HPDE6-E6E7 (cell line): Measurements from ENCODE around the gene XRCC1.
"Not testable (repeated sequence)": the region's sequence is repeated elsewhere in the genome, so short reads cannot be mapped to it uniquely, and the experiment has no call there.

Experiments
- DNase-seq: peaks from one replicate; pipeline ENCODE4 v3.0.0; 2011; ENCODE audit warnings: missing footprints; ENCODE audit errors: extremely low spot score

XRCC1 gene

DNA sequence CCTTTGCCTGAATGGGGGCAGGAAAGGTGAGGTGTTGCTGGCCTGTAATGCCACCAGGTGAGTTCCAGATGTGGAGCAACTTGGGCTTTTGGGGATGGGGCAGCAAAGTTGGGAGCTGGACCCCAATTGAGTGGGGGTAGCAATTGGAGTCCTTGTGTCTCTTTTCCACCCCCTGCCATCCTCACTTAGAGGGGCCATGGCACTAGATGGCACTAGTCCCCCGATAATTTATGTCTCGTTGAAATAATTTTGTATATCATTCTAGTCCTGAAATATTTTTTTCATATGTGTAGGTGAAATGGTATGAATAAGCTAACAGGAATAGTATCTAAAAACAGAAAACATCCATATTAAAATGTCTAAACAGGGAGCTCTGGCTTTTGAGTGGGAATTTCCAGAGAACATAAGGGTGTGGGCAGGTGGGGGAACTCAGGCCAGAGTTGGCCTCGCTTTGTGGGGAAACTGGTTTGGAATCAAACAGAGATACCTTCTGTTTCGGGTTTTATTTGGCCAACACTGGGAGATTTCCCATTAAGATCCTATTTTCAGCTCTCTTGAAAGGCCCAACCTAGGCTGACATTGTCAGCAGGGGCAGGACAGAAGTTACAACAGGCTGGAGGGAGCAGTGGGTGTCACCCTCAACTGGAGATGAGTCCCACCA is 24.4 kb upstream of the XRCC1 start:
- DNase-seq = no peak

DNA sequence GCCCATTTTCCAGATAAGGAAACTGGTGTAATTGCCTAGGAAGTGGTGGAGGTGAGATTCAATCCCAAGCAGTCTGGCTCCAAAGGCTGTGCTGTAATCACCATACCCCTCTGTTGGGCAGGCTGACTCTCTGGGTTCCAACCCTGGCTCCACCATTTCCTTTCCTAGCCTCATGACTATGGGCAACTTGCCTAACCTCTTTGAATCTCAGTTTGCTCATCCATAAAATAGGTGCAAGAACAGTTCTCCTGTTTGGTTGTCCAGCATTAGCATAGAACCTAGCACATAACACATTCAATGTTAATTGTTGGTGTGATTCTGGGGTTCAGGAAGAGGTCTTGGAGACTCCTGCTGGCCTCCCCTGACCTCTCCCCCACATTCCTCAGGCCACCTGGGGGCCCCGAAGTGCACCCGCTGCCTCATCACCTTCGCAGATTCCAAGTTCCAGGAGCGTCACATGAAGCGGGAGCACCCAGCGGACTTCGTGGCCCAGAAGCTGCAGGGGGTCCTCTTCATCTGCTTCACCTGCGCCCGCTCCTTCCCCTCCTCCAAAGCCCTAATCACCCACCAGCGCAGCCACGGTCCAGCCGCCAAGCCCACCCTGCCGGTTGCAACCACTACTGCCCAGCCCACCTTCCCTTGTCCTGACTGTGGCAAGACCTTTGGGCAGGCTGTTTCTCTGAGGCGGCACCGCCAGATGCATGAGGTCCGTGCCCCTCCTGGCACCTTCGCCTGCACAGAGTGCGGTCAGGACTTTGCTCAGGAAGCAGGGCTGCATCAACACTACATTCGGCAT is 23.3 kb upstream of the XRCC1 start:
- DNase-seq = no peak

DNA sequence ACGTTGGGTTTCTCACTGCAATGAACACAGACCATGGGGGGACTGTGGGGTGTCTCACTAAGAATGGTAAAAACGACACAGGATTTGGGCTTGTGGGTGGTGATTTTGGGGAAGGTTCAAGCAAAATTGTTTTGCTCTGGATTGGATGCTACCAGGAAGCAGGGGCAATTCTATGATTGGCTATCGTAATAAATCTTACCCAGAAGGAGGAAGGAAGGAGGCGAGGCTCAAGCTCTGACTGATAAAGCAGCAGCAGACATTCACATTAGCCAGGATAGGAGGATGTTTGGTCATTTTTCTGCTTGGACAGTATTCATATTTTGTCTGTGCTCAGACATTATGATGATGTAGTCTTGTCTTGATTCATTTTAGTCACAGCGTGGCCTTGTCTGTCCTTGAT is 22.5 kb upstream of the XRCC1 start:
- DNase-seq = no peak

DNA sequence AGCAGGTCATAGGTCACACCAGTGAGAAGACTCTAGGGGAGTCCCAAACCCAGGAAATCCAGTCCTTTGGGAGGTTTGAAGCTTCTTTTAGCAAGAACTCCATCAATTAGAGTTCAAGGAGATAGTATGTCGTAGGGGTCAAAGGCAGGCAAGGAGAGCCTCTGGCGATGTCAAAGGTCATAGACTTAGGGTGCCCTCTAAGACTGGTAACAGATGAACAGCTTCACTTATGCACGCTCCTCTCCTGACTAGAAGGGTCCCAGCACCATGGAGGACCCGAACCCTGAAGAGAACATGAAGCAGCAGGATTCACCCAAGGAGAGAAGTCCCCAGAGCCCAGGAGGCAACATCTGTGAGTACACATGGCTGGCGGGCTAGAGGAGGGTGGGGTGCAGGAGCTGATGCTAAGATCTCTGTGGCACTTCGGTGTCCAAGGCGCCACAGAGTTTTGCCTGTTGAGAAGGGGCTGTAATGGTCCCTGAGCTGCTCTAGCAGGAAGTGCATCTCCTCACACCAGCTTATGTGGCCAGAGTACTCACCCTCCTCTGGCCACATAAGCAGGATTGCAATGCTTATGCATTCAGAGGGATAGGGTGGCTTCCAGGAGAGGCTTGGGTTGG is 21.6 kb upstream of the XRCC1 start:
- DNase-seq = no peak

DNA sequence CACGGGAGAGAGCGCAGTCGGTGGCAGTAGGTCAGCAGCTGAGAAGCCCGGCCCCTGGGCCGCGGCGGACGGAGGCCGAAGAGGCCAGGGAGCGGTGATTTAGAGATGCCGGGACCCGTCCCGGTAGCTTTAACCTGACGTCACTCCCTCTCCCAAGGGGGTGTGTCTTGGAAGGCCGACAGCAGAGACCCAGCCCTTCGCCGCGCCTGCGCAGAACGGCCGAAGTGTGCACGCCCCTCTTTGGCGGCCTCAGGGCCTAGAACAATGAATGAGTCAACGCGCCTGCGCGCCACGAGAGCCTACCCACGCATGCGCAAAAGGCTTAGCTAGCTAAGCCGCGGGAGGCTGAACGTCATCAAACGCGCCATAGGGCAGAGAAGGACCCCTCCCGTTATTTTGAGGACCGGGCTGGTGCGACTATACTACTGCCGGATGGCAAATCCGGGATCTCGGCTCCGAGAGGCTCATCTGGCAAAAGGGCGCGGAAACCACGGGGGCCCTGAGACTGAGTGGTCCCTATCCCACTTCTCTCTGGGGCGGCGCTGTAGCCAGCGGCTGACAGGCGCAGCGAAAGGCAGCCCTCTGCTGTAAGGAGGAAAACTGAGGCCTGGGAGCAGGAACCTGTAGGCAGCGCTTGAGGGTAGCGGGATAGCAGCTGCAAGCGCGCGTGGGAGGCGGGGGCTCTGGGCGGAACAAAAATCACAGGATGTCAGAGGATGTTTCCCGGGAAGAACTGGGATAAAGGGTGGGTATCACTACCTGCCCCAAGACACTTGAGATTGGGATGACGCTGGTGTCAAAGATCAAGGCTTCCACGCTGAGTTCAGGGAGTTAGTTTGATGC is 20.9 kb upstream of the XRCC1 start, which contains the start of the genes IRGQ and ZNF576:
Gene IRGQ (minus strand): TSS at position 136 of the 843 bp plus-strand sequence. CDS start 796 bp downstream, outside the sequence.
Gene ZNF576 (plus strand): TSS at position 597 of the 843 bp plus-strand sequence. CDS start 514 bp downstream, outside the sequence.
- DNase-seq = peak; percentile 98

DNA sequence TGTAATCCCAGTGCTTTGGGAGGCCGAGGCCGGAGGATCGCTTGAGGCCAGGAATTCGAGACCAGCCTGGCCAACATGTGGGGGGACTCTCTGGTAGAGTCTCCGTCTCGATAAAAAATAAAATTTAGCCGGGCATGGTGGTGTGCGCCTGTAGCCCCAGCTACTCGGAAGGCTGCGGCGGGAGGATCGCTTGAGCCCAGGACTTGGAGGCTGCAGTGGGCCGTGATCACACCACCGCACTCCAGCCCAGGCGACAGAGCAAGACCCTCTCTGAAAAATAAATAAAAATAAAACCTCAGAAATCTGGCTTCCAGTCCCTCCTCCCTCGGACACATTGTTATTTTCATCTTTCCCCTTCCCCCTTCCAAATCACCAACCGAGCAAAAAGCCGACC is 20.3 kb upstream of the XRCC1 start:
- DNase-seq = no peak

DNA sequence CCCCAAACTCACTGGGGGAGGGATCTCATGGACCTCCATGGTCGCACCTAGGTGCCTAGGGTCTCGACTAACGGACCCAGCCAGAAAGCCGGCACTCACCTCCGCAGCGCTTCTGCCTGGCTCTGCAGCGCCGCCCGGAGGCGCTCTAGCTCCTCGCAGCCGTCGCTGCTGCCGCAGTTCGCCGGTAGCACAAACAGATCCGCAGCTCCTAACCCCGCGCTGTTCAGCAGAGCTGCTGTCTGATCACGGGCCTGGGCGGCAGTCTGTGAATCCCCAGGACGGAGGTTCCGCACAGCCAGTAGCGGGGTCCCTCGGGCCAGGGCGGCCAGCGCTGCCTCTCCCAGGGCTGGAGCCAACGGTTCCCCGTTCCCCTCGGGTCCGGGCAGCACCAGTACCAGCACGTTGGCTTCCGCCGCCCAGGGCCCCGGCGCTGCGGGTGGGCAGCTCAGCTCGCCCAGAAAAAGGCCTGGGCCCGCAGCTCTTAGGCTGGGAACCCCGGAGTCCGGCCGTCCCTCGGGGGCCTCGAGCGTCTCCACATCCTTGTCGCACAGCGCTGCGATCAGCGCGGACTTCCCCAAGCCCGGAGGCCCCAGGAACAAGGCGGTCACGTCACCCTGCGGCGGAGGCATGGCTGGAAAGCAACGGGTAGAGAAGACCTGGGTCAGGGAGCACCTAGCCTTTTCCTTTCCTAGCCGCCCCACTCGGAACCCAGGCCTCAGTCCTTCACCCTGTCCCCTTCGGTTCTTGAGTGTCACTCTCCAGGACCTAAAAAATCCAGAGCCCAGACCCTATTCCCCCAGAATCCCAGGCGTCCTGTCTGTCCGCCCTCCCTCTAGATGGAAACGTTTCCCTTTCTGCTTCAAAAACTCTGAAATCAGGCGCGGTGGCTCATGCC is 19.6 kb upstream of the XRCC1 start:
- peak; percentile 54 for DNase-seq

DNA sequence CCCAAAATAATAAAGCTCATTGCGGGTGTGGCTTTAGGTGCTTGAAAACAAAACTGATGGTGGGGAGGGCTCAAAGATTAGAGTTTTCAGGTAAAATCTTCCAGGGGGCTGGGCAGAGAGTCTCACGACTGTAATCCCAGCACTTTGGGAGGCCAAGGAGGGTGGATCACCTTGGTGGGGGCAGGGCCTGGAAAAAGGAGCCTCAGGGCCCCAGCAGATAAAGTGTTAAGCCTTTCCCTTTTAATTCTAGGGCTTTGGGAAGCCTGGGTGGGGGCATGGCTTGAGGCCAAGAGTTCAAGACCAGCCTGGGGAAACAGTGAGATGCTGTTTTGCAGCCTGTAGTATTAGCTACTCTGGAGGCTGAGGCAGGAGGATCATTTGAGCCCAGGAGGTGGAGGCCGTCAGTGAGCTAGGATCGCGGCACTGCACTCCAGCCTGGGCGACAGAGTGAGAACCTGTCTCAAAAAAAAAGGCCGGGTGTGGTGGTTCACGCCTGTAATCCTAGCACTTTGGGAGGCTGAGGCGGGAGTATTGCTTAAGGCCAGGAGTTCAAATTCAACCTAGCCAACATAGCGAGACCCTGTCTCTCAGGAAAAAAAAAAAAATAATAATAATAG is 18.9 kb upstream of the XRCC1 start:
- DNase-seq = no peak

DNA sequence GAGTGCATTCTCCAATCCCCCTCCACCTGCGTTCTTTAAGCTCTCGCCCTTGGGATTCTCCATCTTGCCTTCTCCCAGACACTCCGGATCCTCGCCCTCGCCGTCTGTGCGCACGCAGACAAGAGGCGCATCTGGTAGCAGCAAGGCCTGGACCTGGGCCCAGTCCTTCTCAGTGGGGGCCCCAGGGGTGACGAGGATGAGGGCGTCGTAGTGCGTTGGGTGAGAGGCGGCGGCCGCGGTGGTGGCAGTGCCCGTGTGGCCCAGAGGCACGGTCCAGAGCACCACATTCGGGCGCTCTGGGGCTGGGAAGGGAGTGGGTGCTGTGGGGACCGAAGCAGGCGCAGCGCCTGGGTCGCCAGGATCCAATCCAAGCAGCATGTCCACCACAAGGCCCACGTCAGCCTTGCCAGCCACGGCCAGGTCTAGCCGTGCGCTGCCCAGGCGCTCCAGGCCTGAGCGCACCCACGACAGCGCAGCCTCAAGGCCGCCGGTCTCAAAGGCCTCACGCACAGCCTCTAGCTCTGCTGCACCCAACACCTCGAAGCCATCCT is 17.5 kb upstream of the XRCC1 start:
- DNase-seq = no peak

DNA sequence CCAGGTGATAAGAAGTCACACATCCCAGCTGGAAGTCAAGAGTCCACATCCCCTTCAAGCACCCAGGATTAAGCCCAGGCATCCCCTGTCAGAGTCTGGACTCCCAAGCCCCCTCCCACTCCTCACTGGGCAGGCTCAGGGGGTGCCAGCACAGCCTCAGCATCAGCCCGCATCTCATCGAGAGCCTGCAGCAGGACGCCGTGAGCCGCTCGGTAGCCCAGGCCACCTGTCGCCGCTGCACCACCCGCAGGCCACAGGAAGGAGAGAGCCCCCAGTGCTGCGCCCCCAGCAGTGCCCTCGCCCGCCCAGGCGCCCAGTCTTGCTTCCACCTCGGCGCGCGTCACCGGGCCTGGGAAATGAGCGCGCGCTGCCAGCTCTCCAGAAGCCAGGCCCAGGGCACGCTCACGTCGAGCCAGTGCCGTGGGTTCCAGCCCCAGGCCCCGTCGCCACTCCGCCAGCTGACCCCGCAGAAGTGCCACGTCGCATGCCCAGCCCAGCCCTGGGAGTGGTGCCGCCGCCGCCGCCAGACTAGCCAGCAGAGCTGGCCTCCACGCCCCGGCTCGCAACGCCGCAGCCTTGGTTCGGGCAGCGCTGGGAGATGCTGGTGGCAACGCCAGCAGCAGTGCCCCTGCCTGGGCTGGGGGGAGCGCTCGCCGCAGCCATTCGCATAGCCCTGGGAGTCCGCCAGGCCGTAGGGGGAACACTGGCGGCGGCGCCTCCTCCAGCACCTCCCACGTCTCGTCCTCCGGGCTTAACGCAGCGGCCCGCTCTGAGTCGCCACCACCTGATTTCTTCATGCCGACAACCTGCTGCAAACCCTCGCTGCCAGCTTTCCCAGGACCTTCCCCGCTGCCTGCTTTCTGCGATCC is 16.8 kb upstream of the XRCC1 start:
- DNase-seq = no peak

DNA sequence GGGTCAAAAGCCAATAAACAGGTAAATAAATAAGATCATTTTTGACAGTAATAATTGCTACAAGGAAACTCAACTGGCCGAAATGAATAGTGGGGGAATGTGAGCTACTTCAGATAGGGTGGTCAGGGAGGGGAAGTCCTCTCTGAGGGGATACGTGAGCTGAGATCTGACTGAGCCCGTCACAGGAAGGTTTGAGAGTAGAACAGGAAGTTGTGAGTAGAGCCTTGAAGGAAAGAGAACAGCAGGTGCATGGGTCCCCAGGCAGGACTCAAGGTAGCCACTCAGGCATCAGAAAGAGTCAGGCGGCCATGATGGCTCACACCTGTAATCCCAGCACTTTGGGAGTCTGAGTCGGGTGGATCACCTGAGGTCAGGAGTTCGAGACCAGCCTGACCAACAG is 14.4 kb upstream of the XRCC1 start:
- no peak for DNase-seq

DNA sequence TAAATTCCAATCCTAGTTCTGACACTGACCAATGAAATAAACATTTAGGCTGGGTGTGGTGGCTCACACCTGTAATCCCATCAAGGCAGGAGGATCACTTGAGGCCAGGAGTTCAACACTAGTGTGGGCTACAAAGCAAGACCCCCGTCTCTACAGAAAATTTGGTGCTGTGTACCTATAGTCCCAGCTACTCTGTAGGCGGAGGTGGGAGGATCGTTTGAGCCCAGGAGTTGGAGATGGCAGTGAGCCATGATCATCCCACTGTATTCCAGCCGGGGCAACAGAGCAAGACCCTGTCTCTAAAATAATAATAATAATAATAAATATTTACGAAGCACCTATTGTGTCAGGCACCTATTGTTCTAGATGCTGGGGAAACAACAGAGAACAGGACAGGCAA is 13.9 kb upstream of the XRCC1 start:
- no peak for DNase-seq

DNA sequence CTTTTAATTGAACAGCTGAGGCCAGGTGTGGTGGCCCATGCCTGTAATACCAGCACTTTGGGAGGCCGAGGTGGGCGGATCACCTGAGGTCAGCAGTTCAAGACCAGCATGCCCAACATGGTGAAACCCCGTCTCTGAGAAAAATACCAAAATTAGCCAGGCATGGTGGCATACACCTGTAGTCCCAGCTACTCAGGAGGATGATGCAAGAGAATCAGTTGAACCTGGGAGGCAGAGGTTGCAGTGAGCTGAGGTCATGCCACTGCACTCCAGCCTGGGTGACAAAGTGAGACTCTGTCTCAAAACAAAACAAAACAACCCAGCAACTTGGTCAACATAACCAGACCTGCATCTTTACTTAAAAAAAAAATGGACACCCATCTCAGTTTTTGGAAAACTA is 11.7 kb upstream of the XRCC1 start:
- DNase-seq = not testable (repeated sequence)

DNA sequence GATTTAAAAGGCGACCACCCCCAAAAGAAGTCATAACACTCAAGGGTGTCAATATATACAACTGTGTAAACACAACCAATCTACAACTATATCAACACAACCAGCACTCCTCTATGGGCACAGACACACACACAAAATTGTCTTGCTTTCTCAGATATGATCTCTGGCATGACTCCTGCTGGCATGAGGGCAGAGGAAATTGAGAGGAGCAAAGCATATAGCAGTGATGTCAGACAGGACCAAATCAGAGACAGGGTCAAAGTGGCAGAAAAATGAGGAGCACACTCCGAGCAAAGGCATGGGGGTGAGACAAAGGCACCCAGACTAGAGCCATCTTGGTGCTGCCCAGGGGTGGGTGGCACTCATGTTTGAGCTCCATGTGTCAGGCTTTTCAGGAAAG is 11.0 kb upstream of the XRCC1 start:
- no peak for DNase-seq

DNA sequence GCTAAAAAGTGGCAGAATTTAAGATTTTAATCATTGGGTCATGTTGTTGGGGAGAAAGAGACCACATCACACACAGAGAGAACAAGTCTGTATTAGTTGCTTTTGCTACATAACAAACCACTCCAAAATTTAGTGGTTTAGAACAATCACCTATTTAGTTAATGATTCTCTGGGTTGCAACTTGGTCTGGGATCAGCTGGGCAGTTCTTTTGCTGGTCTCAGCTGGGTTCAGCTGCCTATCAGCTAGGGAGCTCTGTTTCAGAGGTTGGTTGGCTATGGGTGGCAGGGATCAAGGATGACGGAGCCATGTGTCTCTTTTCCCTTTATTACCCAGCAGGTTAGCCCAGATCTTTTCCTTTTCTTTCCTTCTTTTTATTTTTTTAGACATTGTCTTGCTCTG is 9.2 kb upstream of the XRCC1 start:
- DNase-seq = no peak

DNA sequence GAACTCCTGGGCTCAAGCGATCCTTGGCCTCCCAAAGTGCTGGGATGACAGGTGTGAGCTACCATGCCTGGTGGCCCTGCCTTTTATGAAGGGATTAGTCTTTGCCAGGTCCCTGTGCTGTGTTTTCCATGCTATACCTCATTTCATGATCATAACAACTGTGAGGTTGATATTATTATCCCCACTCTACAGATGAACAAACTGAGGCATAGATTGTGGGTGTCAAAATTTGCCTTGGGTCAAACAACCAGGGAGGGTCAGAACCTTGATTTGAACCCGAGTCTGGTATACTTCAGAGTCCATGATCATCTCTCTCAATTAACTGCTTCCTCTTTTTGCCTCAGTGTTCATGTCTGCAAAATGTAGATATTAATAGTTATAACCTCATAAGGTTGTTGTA is 7.2 kb upstream of the XRCC1 start:
- DNase-seq = no peak

DNA sequence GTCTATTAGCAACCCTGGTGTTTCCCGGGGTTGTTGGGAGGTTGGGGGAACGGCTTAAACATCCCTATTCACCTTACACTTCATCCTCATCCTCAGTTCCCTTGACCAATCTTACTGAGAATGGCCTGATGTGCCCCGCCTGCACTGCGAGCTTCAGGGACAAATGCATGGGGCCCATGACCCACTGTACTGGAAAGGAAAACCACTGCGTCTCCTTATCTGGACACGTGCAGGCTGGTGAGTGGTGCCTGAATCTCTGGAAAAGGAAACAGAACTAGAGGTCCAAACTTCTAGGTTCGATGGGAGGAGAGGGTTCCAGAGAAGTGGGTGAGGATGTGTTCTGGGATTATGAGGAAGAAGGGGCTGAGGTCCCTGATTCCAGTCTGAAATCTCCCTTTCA is 6.1 kb upstream of the XRCC1 start:
- no peak for DNase-seq

DNA sequence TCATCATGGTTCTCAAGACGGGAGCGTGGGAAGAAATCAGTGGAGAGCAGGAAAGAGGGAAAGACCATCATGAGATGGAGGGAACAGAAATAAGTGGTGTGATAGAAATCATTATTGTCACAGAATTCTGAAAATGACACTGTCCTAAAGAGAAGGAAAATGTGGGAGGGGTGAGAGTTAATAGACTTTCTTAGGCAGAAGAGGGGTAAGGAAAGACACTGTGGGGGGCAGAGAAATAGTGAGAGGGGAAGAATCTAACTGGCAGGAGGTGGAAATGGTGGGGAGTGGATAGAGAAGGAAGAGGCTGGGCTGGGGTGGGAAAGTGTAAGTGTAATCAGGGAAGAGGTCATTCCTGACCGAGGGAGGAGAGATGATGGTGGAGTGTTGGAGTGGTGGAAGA is 3.5 kb upstream of the XRCC1 start:
- DNase-seq = no peak
